ENCODE measurements around the gene POLDIP2.

DNA sequence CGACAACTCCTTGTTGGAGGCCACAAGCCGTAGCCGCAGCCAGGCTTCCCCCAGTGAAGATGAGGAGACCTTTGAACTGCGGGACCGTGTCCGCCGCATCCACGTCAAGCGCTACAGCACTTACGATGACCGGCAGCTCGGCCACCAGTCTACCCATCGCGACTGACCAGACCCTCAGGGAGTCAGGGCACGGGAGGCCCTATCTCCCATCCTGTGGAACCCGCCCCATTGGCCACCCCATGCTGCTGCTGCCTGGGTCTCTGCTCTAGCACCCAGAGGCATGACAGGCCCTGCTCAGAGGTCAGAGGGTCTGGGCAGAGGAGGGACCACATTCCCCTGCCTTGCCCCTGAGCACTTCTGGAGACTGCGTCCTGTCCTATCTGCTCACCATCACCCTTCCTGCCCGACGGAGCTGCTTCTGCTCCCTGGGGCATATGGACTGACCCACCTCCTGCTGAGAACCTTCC is 12.9 kb downstream of the POLDIP2 start:
- TF ChIP-seq POLR2AphosphoS5 (IDR thresholded peaks at IDR 0.05; ENCODE audit: low read depth): no peak
- TF ChIP-seq, protein P1, sequence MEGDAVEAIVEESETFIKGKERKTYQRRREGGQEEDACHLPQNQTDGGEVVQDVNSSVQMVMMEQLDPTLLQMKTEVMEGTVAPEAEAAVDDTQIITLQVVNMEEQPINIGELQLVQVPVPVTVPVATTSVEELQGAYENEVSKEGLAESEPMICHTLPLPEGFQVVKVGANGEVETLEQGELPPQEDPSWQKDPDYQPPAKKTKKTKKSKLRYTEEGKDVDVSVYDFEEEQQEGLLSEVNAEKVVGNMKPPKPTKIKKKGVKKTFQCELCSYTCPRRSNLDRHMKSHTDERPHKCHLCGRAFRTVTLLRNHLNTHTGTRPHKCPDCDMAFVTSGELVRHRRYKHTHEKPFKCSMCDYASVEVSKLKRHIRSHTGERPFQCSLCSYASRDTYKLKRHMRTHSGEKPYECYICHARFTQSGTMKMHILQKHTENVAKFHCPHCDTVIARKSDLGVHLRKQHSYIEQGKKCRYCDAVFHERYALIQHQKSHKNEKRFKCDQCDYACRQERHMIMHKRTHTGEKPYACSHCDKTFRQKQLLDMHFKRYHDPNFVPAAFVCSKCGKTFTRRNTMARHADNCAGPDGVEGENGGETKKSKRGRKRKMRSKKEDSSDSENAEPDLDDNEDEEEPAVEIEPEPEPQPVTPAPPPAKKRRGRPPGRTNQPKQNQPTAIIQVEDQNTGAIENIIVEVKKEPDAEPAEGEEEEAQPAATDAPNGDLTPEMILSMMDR (IDR thresholded peaks at IDR 0.05; ENCODE audit: insufficient read depth, low read length): no peak
